Mesothelial cell of epicardium (in vitro differentiated cells): ENCODE measurements around the gene C11orf87. TPM values are rescaled to one million over a fixed set of nuclear protein-coding genes. Genes with fewer than 3 reads are reported as not detected.

Source experiments
- DNase-seq, 2 experiments: peaks; one replicate each; pipeline ENCODE4 v3.0.0; 2021; ENCODE audit warnings: low spot score in 2 of 2; ENCODE audit not compliant: unreplicated experiment in 2 of 2
- H3K27ac Mint-ChIP-seq: 2 replicates; pipeline ENCODE4 v1.8.0; 2021; ENCODE audit warnings: mixed read lengths
- H3K27me3 Mint-ChIP-seq: 2 replicates; pipeline ENCODE4 v1.8.0; 2021; ENCODE audit warnings: low read depth, mixed read lengths
- H3K36me3 Mint-ChIP-seq: 2 replicates; pipeline ENCODE4 v1.8.0; 2021; ENCODE audit warnings: mixed read lengths
- H3K4me1 Mint-ChIP-seq: 2 replicates; pipeline ENCODE4 v1.8.0; 2021; ENCODE audit warnings: mixed read lengths
- H3K4me3 Mint-ChIP-seq: 2 replicates; pipeline ENCODE4 v1.8.0; 2021; ENCODE audit warnings: mild to moderate bottlenecking, moderate library complexity, mixed read lengths
- H3K9me3 Mint-ChIP-seq: 2 replicates; pipeline ENCODE4 v1.8.0; 2021; ENCODE audit warnings: mixed read lengths
- total RNA-seq: library from RNA; stranded (reverse); gene quantifications from 3 replicates; pipeline ENCODE4 v1.2.1, GENCODE V29; 2021
- TF ChIP-seq, protein P1 (sequence below): fragments of 200-600 bp; sonication (generic); IDR thresholded peaks from one replicate; pipeline ENCODE4 v1.5.0; 2021; ENCODE audit warnings: antibody characterized with exemption; ENCODE audit not compliant: unreplicated experiment

The C11orf87 gene
- total RNA-seq, 1 donor from 2014 or later = 0.80 TPM

GRCh38 chr11:109383306-109383705 is 38.7 kb upstream of the C11orf87 start:
- TF ChIP-seq, protein P1, sequence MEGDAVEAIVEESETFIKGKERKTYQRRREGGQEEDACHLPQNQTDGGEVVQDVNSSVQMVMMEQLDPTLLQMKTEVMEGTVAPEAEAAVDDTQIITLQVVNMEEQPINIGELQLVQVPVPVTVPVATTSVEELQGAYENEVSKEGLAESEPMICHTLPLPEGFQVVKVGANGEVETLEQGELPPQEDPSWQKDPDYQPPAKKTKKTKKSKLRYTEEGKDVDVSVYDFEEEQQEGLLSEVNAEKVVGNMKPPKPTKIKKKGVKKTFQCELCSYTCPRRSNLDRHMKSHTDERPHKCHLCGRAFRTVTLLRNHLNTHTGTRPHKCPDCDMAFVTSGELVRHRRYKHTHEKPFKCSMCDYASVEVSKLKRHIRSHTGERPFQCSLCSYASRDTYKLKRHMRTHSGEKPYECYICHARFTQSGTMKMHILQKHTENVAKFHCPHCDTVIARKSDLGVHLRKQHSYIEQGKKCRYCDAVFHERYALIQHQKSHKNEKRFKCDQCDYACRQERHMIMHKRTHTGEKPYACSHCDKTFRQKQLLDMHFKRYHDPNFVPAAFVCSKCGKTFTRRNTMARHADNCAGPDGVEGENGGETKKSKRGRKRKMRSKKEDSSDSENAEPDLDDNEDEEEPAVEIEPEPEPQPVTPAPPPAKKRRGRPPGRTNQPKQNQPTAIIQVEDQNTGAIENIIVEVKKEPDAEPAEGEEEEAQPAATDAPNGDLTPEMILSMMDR = no peak
- H3K4me1 Mint-ChIP-seq = no peaks in the 10 kb centered on the region
- no peak overlapping the region for H3K4me3 Mint-ChIP-seq
- no peak for DNase-seq
- no peaks in the 10 kb centered on the region for H3K36me3 Mint-ChIP-seq
- no peak overlapping the region for H3K27ac Mint-ChIP-seq
- peaks cover 4% of the 10 kb centered on the region for H3K9me3 Mint-ChIP-seq
- H3K27me3 Mint-ChIP-seq = peaks cover 10% of the 10 kb centered on the region

- Mint-ChIP-seq H3K27me3 (peaks cover 10% of the 10 kb centered on the region), H3K4me1 (no peaks in the 10 kb centered on the region), H3K36me3 (no peaks in the 10 kb centered on the region), H3K4me3 (no peak overlapping the region), H3K27ac (no peak overlapping the region), H3K9me3 (peaks cover 4% of the 10 kb centered on the region)
- TF ChIP-seq, protein P1 = no peak
- DNase-seq = no peak
Observed at GRCh38 chr11:109384873-109385272, 37.1 kb upstream of the C11orf87 start.

GRCh38 chr11:109388982-109389381 is 33.0 kb upstream of the C11orf87 start:
- H3K4me3 Mint-ChIP-seq = no peak overlapping the region
- TF ChIP-seq, protein P1 = no peak
- DNase-seq = no peak
- no peaks in the 10 kb centered on the region for H3K36me3 Mint-ChIP-seq
- H3K4me1 Mint-ChIP-seq = no peaks in the 10 kb centered on the region
- H3K27me3 Mint-ChIP-seq = no peaks in the 10 kb centered on the region
- H3K9me3 Mint-ChIP-seq = peaks cover 11% of the 10 kb centered on the region
- no peak overlapping the region for H3K27ac Mint-ChIP-seq

GRCh38 chr11:109390752-109391151 is 31.2 kb upstream of the C11orf87 start:
- H3K36me3 Mint-ChIP-seq = no peaks in the 10 kb centered on the region
- no peak for DNase-seq
- H3K4me1 Mint-ChIP-seq = no peaks in the 10 kb centered on the region
- H3K27ac Mint-ChIP-seq = no peak overlapping the region
- TF ChIP-seq, protein P1 = no peak
- H3K27me3 Mint-ChIP-seq = peaks cover 1% of the 10 kb centered on the region
- peaks cover 7% of the 10 kb centered on the region for H3K9me3 Mint-ChIP-seq
- no peak overlapping the region for H3K4me3 Mint-ChIP-seq

- Mint-ChIP-seq H3K4me3 (no peak overlapping the region), H3K27me3 (peaks cover 13% of the 10 kb centered on the region), H3K36me3 (no peaks in the 10 kb centered on the region), H3K4me1 (no peaks in the 10 kb centered on the region), H3K27ac (no peak overlapping the region), H3K9me3 (peaks cover 10% of the 10 kb centered on the region)
- TF ChIP-seq, protein P1 = no peak
- DNase-seq = no peak
Observed at GRCh38 chr11:109401545-109401944, 20.4 kb upstream of the C11orf87 start.

- no peak overlapping the region for H3K27ac Mint-ChIP-seq
- DNase-seq = no peak
- peaks cover 7% of the 10 kb centered on the region for H3K9me3 Mint-ChIP-seq
- H3K27me3 Mint-ChIP-seq = peaks cover 2% of the 10 kb centered on the region
- H3K4me1 Mint-ChIP-seq = peaks cover 3% of the 10 kb centered on the region
- TF ChIP-seq, protein P1 = no peak
- no peaks in the 10 kb centered on the region for H3K36me3 Mint-ChIP-seq
- no peak overlapping the region for H3K4me3 Mint-ChIP-seq
Observed at GRCh38 chr11:109405671-109406070, 16.3 kb upstream of the C11orf87 start.
